IMR-90 (cell line): ENCODE data around the gene ANKRD13B. TPM values are rescaled to one million over a fixed set of nuclear protein-coding genes. Genes with fewer than 3 reads are reported as not detected.

Experiments
- ATAC-seq: fragments of 200-7000 bp; cut with Tn5 transposase; 2 replicates; pipeline ENCODE4 v1.9.1; 2020; ENCODE audit warnings: low read depth, mild to moderate bottlenecking, moderate library complexity
- BruUV-seq: library from RNA; stranded (reverse); fragments of 400-500 nt; replicated peaks from 2 replicates; lab custom pipeline; 2021; lab: Mats Ljungman, UMichigan
- CTCF ChIA-PET: fragments of 300-600 bp; formaldehyde crosslinking; extraction: SDS; loops from one replicate; lab custom pipeline; 2021; ENCODE audit warnings: antibody characterized with exemption; lab: Yijun Ruan, JAX
- POLR2A ChIA-PET: fragments of 300-600 bp; sonication (Branson Sonifier 250); formaldehyde crosslinking; loops from one replicate; lab custom pipeline; 2022; ENCODE audit warnings: antibody characterized with exemption; ENCODE audit not compliant: unreplicated experiment; lab: Charles Lee
- DNase-seq: peaks from one replicate; pipeline ENCODE4 v3.0.0; 2013
- H2AFZ ChIP-seq: replicated peaks from 2 replicates; pipeline ENCODE3; 2013; ENCODE audit warnings: low read length, mild to moderate bottlenecking; ENCODE audit not compliant: poor library complexity
- H2AK5ac ChIP-seq: 2 replicates; pipeline ENCODE4 v1.6.1; 2013; ENCODE audit warnings: low read depth, low read length, inconsistent platforms
- H2AK9ac ChIP-seq: replicated peaks from 2 replicates; pipeline ENCODE3; 2013; ENCODE audit warnings: mild to moderate bottlenecking, low read depth, low read length, moderate library complexity; ENCODE audit not compliant: poor library complexity
- H2BK120ac ChIP-seq: 2 replicates; pipeline ENCODE4 v1.6.1; 2013; ENCODE audit warnings: low read depth, low read length, inconsistent platforms
- H2BK15ac ChIP-seq: 3 replicates; pipeline ENCODE4 v1.6.1; 2013; ENCODE audit warnings: low read depth, low read length, inconsistent platforms
- H2BK20ac ChIP-seq: 2 replicates; pipeline ENCODE4 v1.6.1; 2013; ENCODE audit warnings: low read depth, mild to moderate bottlenecking, inconsistent platforms, low read length, moderate library complexity
- H2BK5ac ChIP-seq: 2 replicates; pipeline ENCODE4 v1.6.1; 2013; ENCODE audit warnings: mild to moderate bottlenecking, low read depth, low read length, inconsistent platforms; ENCODE audit not compliant: poor library complexity, severe bottlenecking
- H3K14ac ChIP-seq: replicated peaks from 2 replicates; pipeline ENCODE4 v1.6.1; 2013; ENCODE audit warnings: low read depth, low read length, inconsistent platforms
- H3K18ac ChIP-seq: 2 replicates; pipeline ENCODE4 v1.6.1; 2013; ENCODE audit warnings: low read depth, low read length, control low read depth
- H3K23ac ChIP-seq: 2 replicates; pipeline ENCODE4 v1.6.1; 2013; ENCODE audit warnings: low read depth, low read length, inconsistent platforms
- H3K27ac ChIP-seq: 2 replicates; pipeline ENCODE4 v1.5.1; 2013; ENCODE audit warnings: mild to moderate bottlenecking, control low read depth, low read length; ENCODE audit not compliant: insufficient read depth
- H3K27me3 ChIP-seq: 2 replicates; pipeline ENCODE4 v1.6.1; 2013; ENCODE audit warnings: low read length; ENCODE audit not compliant: control insufficient read depth, insufficient read depth
- H3K36me3 ChIP-seq: 2 replicates; pipeline ENCODE4 v1.6.1; 2013; ENCODE audit warnings: low read length, mixed read lengths; ENCODE audit not compliant: control insufficient read depth, insufficient read depth
- H3K4ac ChIP-seq: 2 replicates; pipeline ENCODE4 v1.6.1; 2013; ENCODE audit warnings: low read depth, low read length, inconsistent platforms
- H3K4me1 ChIP-seq: 2 replicates; pipeline ENCODE4 v1.6.1; 2013; ENCODE audit warnings: low read length, mixed read lengths; ENCODE audit not compliant: control insufficient read depth, insufficient read depth
- H3K4me2 ChIP-seq: 2 replicates; pipeline ENCODE4 v1.6.1; 2013; ENCODE audit warnings: low read depth, mild to moderate bottlenecking, control low read depth, low read length, moderate library complexity
- H3K4me3 ChIP-seq: 2 replicates; pipeline ENCODE4 v1.5.1; 2013; ENCODE audit warnings: low read depth, mild to moderate bottlenecking, control low read depth, low read length, moderate library complexity; ENCODE audit not compliant: insufficient read depth
- H3K56ac ChIP-seq: 2 replicates; pipeline ENCODE4 v1.6.1; 2013; ENCODE audit warnings: low read length, inconsistent platforms; ENCODE audit not compliant: insufficient read depth; ENCODE audit errors: extremely low read depth
- H3K79me1 ChIP-seq, 2 experiments: 2 replicates each; pipeline ENCODE4 v1.6.1; 2013; ENCODE audit warnings: low read length in 2 of 2, inconsistent platforms in 1 of 2, low read depth in 1 of 2
- H3K9ac ChIP-seq: 2 replicates; pipeline ENCODE4 v1.6.1; 2013; ENCODE audit warnings: low read depth, low read length, control low read depth
- H3K9me1 ChIP-seq: 2 replicates; pipeline ENCODE4 v1.6.1; 2013; ENCODE audit warnings: low read length, inconsistent platforms; ENCODE audit not compliant: insufficient read depth
- H3K9me3 ChIP-seq: 2 replicates; pipeline ENCODE4 v1.6.1; 2013; ENCODE audit warnings: low read length; ENCODE audit not compliant: control insufficient read depth, insufficient read depth
- H4K20me1 ChIP-seq: 2 replicates; pipeline ENCODE4 v1.6.1; 2013; ENCODE audit warnings: low read length, inconsistent platforms; ENCODE audit not compliant: insufficient read depth
- H4K5ac ChIP-seq: 2 replicates; pipeline ENCODE4 v1.6.1; 2013; ENCODE audit warnings: mild to moderate bottlenecking, low read depth, low read length, control low read depth
- H4K8ac ChIP-seq, 2 experiments: 2 replicates each; pipeline ENCODE4 v1.6.1; 2013; ENCODE audit warnings: low read depth in 2 of 2, low read length in 2 of 2, control low read depth in 1 of 2, inconsistent platforms in 1 of 2
- H4K91ac ChIP-seq: 2 replicates; pipeline ENCODE4 v1.6.1; 2013; ENCODE audit warnings: low read depth, low read length, inconsistent platforms; ENCODE audit not compliant: insufficient read depth
- CEBPB ChIP-seq: IDR thresholded peaks from 2 replicates; pipeline ENCODE4 v1.6.1; 2012; ENCODE audit warnings: low read depth, low read length, improper control_type of control experiment
- MAFK ChIP-seq: IDR thresholded peaks from 2 replicates; pipeline ENCODE4 v1.6.1; 2012; ENCODE audit warnings: low read depth, low read length, improper control_type of control experiment
- NFE2L2 ChIP-seq: fragments of 150-350 bp; IDR thresholded peaks from 2 replicates; pipeline ENCODE4 v1.6.1; 2016; ENCODE audit warnings: low read depth, mild to moderate bottlenecking, low read length
- WGBS, 2 experiments: methylation state at CpG; one replicate each; pipeline versions ENCODE4 v1.1.5 to v1.1.7; 2013; ENCODE audit warnings: missing lambda C conversion rate in 2 of 2; ENCODE audit not compliant: insufficient read length in 1 of 2; ENCODE audit errors: extremely low coverage in 2 of 2; 5-methylcytosine and 5-hydroxymethylcytosine counted together
- dilution Hi-C: fragments of 300-500 bp; cut with HindIII; formaldehyde crosslinking; loops from one replicate; pipeline ENCODE4 v1.14.3; 2018; ENCODE audit warnings: low sequenced_read_pairs; ENCODE audit not compliant: unreplicated experiment
- in situ Hi-C: fragments of 300-500 bp; cut with MboI; formaldehyde crosslinking; loops from 3 replicates; pipeline ENCODE4 v1.14.3; 2019; ENCODE audit warnings: low sequenced_read_pairs, inconsistent platforms, mixed read lengths
- intact Hi-C: fragments of 100-400 bp; cut with micrococcal nuclease; formaldehyde crosslinking; loops from 2 replicates; pipeline ENCODE4 v1.10.0; 2022
- polyA plus RNA-seq, 3 experiments: library from polyadenylated mRNA; depleted of rRNA; stranded (reverse); fragments of >200 nt; gene quantifications; 2 replicates each; pipeline ENCODE4 v1.2.3, GENCODE V29; 2012; ENCODE audit warnings: low replicate concordance in 1 of 3
- total RNA-seq: library from RNA; depleted of rRNA; stranded (reverse); fragments of >200 nt; gene quantifications from 2 replicates; pipeline ENCODE4 v1.2.3, GENCODE V29; 2012

Gene ANKRD13B
- total and polyA plus RNA-seq, 2 of the 4 experiments (the other 2 are of a cell fraction) = 0.90 to 4.0 TPM

DNA sequence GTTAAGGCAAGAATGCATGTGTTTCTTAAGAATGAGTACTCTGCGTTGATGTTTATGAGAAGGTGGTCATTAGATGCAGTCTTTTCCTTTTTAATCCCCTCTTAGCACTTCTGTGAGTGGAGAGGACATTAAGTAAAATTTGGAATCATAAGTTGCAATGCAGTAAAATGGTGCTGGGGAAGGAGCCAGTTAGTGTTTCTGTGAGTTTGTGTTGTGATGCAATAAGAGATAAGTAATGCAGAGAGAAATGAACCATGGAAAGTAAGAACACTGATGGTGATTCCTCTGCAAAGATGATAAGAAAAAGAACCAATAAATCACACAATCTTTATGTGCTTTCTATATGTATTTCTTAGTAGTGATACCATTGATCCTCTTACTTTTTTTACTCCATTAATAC lies 46.1 kb upstream of the ANKRD13B start:
- no peaks in the 10 kb centered on the region for H3K9me1 ChIP-seq
- POLR2A ChIA-PET = no interaction called here
- H3K4me3 ChIP-seq = no peak overlapping the region
- no peak for TF ChIP-seq NFE2L2
- TF ChIP-seq CEBPB = peak; percentile 85
- TF ChIP-seq MAFK = no peak
- no peak overlapping the region for H2AK9ac ChIP-seq
- H4K8ac ChIP-seq = no peak overlapping the region
- ATAC-seq (peak; percentile 27; the same call in 1 of the 2 replicates), DNase-seq (no peak)
- no peak overlapping the region for H2AFZ ChIP-seq
- no peak overlapping the region for H4K5ac ChIP-seq
- H2BK5ac ChIP-seq = no peak overlapping the region
- H2BK15ac ChIP-seq = no peak overlapping the region
- BruUV-seq = no TSS peak
- no peak overlapping the region for H3K23ac ChIP-seq
- no peak overlapping the region for H3K56ac ChIP-seq
- in situ Hi-C loops = no loop called here
- no peak overlapping the region for H3K9ac ChIP-seq
- H3K36me3 ChIP-seq = peaks cover 17% of the 10 kb centered on the region
- no peak overlapping the region for H3K27ac ChIP-seq
- dilution Hi-C loops = no loop called here
- no peaks in the 10 kb centered on the region for H3K9me3 ChIP-seq
- intact Hi-C loops = no loop called here
- whole genome bisulfite sequencing, 2 experiments = no CpG with 5 or more reads among the region's 1 CpG
- no peak overlapping the region for H2BK20ac ChIP-seq
- H3K4me1 ChIP-seq = peaks cover 2% of the 10 kb centered on the region; the same call in 1 of the 2 replicates
- H2BK120ac ChIP-seq = no peak overlapping the region
- no peaks in the 10 kb centered on the region for H3K27me3 ChIP-seq
- no peak overlapping the region for H3K18ac ChIP-seq
- H3K4me2 ChIP-seq = no peak overlapping the region
- H4K91ac ChIP-seq = no peak overlapping the region
- H4K20me1 ChIP-seq = 0 out of 2 replicates have a peak, but pooled peaks cover 3% of the 10 kb centered on the region
- H3K14ac ChIP-seq = no peak overlapping the region
- H3K4ac ChIP-seq = no peak overlapping the region
- no peak overlapping the region for H2AK5ac ChIP-seq
- peaks cover 3 to 10% of the 10 kb centered on the region in 2 experiments; a peak in 2 of 4 replicates for H3K79me1 ChIP-seq
- CTCF ChIA-PET = no interaction called here
